ENCODE measurements around the gene C1GALT1C1L. TPM values are rescaled to one million over a fixed set of nuclear protein-coding genes. Genes with fewer than 3 reads are reported as not detected.
"Not testable (repeated sequence)": the region's sequence is repeated elsewhere in the genome, so short reads cannot be mapped to it uniquely, and the experiment has no call there.

The C1GALT1C1L gene
- under 1 TPM; 0.18 to 0.31 TPM for total RNA-seq

DNA sequence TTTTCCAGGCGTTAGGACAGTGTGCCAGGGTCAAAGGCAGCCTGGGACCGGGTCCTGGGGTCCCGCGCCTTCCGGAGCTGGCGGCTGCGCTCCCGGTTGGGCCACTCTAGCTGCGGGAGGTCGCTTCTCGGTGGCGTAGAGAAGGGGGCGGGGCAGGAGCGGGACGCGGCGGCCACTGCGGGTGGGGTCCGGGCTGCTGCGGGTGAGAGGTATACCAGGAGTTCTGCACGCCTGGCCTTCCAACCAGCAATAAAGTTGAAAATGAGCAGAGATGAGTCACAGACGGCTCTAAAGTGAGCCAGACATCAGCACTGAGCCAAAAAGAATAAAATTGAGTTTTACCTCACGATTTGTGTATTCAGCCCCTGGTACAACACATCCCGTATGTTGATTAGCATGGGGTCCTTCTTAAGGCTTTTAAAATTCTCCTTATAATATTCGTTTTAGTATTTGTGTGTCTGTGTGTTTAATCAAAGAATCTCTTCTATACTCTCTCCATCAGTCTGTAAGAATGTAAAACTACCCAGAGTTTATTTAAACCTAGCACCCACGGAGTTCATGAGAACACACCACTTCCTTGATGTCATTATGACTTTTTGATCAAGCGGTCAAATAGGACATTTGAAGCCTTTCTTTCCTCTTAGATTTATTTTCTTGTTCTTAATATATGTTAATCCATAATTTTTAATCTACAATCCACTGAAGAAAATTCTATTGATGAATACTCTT, at the start of gene C1GALT1C1L:
Gene C1GALT1C1L, minus strand, starts transcription at position 108 of the 729 bp plus-strand sequence. Its CDS starts 107 bp downstream, at position 1.
- Mint-ChIP-seq H3K36me3 (peaks cover 6% of the 10 kb centered on the region), H3K9me3 (peaks cover 8% of the 10 kb centered on the region), H3K27ac (no peak within 1 kb of the TSS), H3K27me3 (peaks cover 20% of the 10 kb centered on the region), H3K4me1 (no peaks in the 10 kb centered on the region), H3K4me3 (peak within 1 kb of the TSS; percentile 46)
- DNase-seq, result peak; percentile 53

DNA sequence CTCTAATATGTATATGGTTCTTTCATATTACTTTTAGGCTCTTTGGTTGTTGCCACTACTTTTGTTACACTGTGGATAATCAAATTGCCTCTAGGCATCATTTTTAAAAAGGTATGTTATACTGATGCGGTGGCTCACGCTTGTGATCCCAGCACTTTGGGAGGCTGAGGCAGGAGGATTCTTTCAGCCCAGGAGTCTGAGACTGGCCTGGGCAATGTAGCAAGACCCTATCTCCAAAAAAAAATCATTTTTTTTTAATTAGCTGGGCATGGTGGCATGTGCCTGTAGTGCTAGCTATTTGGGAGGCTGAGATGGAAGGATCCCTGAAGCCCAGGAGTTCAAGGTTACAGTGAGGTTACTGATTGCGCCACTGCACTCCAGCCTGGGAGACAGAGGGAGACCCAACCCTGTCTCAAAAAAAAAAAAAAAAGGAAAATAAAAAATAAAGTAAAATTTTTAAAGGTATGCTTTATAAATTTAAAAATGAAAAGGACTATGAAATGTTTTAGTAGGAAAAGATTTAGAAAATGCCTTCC, 49.5 kb upstream of the C1GALT1C1L start:
- no peak for DNase-seq
- H3K27ac Mint-ChIP-seq, result no peak overlapping the region
- H3K4me1 Mint-ChIP-seq, result no peaks in the 10 kb centered on the region
- H3K27me3 Mint-ChIP-seq, result no peaks in the 10 kb centered on the region
- H3K36me3 Mint-ChIP-seq, result no peaks in the 10 kb centered on the region
- no peak overlapping the region for H3K4me3 Mint-ChIP-seq
- H3K9me3 Mint-ChIP-seq, result no peaks in the 10 kb centered on the region

DNA sequence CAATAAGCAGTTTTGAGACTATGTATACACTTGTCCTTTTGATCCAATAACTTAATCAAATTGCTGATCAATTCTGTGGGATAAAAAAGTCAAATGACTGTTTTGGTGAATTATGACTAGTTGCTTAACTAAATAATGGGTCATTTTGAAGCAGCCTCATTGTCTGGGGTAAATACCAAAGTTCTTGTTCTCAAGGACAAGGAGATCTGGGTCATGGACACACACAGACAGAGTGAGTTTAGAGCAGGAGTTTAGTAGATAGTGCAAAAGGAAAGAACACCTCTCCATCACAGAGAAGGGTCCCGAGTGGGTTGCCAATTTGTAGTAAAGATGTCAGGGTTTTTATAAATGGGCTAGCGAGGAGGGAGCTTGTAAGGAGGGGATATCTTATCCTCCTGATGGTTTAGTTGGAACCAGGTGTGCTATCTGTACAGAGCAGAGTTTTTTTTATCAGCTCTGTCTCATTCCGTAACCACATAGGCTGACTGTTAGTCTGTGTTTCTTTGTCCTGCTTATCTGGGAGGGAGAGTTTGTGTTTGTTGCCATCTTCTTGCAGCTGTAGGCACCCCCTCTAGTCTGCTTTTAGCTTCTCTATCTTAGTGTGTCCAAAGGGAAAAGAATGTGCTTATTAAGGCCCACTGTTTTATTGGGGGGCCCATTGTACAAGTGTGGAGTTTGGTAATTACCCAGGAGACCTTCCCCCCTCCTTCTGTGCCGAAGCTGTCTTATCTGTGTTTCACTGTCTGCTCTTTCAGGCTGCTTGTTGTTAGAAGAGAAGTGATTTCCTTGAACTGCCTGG, 48.7 kb upstream of the C1GALT1C1L start:
- H3K36me3 Mint-ChIP-seq, result no peaks in the 10 kb centered on the region
- H3K4me3 Mint-ChIP-seq, result no peak overlapping the region
- H3K4me1 Mint-ChIP-seq, result no peaks in the 10 kb centered on the region
- no peaks in the 10 kb centered on the region for H3K27me3 Mint-ChIP-seq
- no peaks in the 10 kb centered on the region for H3K9me3 Mint-ChIP-seq
- H3K27ac Mint-ChIP-seq, result no peak overlapping the region
- no peak for DNase-seq

DNA sequence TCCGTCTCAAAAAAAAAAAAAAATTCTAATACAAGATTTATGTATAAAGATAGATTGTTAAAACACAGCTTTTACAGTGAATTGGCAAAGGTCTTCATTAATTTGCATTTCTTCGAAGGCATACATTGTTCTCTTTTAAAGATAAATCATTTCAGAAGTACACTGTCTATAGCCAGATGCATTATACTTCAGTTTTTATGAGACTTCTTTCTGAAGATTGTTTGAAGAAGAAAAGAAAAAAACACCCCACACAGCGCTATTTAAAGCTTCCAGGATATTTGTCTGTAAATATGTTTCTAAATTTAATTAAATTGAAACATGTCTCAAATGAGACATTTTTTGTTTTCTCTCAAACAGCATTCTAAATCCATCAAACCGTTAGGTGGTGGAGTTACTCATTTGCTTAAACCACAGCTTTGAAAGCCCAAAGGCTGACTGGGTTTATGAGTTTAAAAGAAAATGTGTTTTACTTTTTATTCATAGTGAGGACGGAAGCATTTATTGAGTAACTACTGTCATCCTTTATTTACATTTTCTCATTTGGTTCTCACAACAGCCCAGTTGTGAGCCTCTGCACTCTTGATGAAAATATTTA, 42.4 kb upstream of the C1GALT1C1L start:
- no peak for DNase-seq
- Mint-ChIP-seq H3K9me3 (no peaks in the 10 kb centered on the region), H3K4me1 (no peaks in the 10 kb centered on the region), H3K36me3 (no peaks in the 10 kb centered on the region), H3K4me3 (no peak overlapping the region), H3K27me3 (no peaks in the 10 kb centered on the region), H3K27ac (no peak overlapping the region)

DNA sequence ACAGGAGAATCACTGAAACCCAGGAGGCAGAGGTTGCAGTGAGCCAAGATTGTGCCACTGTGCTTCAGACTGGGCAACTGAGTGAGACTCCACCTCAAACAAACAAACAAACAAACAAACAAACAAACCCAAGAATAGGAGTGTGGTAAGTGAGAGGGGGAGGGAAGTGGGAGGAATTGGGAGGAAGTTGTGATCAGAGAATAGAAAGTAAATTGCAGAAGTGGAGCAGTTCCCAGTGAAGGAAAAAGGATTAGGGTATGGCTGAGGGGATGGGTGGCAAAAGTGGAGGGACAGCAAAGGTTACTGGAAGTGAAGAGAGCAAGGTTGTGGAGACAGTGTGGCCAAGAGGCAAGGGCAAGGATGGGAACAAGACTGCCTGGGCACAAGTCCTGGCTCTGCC, 41.1 kb upstream of the C1GALT1C1L start:
- no peak for DNase-seq
- H3K9me3 Mint-ChIP-seq, result no peaks in the 10 kb centered on the region
- no peaks in the 10 kb centered on the region for H3K4me1 Mint-ChIP-seq
- H3K27me3 Mint-ChIP-seq, result no peaks in the 10 kb centered on the region
- H3K36me3 Mint-ChIP-seq, result peaks cover 2% of the 10 kb centered on the region
- H3K27ac Mint-ChIP-seq, result no peak overlapping the region
- no peak overlapping the region for H3K4me3 Mint-ChIP-seq

DNA sequence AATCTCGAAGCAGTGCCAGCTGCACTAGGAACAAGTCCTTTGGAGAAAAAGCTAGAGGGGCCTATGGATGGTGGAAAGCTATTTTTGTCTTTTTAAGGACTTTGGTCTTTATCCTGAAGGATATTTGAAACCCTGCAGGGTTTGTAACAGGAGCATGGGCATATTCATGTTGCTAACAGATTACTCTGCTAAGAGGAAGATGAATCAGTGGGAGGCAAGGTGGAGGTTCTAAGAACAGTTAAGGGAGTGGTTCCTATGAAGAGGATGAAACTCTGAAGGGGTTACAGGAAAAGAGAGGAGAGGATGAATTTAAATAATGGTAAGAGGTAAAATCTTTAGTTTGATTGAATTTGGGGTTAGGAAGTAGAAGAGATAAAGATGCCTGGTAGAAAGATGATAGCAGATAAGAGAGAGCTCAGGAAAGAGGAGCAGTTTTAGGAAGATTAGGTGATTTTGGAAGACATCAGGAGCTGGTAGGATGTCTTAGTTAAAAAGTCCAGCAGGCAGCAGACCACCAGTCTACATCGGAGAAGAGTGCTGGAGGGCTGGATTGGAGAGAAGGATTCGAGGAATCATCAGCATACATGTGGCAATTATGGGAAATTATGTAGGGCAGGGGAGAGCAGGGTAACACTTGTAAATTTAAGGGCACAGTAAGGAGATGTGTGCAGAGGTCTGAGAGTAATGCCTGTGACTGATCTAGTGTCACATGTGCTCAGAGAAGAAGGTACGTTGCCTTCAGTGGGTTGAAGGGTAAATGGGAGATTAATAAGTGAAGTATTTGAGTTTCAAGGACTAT, 39.3 kb upstream of the C1GALT1C1L start:
- Mint-ChIP-seq H3K27me3 (no peaks in the 10 kb centered on the region), H3K36me3 (peaks cover 2% of the 10 kb centered on the region), H3K4me1 (no peaks in the 10 kb centered on the region), H3K27ac (no peak overlapping the region), H3K9me3 (no peaks in the 10 kb centered on the region), H3K4me3 (no peak overlapping the region)
- DNase-seq, result no peak

DNA sequence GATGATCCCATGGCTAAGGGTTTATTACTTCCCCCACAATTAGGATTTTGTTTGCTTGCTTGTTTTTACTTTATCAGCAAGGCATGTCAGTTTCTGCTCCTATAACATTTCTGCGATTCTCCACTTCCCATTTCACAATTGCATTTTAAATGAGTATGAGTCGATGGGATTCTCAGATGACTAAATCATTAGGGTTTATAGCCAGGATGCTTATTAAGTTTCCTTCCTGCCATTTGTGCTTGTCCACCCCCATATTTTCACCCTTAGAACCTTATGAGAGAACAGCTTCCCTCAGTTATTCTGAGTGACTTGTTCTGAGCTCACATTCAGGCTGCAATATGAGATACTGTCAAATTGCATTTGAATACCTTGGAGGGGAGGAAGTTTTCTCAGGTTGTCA, 37.9 kb upstream of the C1GALT1C1L start:
- no peak overlapping the region for H3K4me3 Mint-ChIP-seq
- no peaks in the 10 kb centered on the region for H3K9me3 Mint-ChIP-seq
- peaks cover 2% of the 10 kb centered on the region for H3K36me3 Mint-ChIP-seq
- H3K27me3 Mint-ChIP-seq, result no peaks in the 10 kb centered on the region
- H3K4me1 Mint-ChIP-seq, result no peaks in the 10 kb centered on the region
- no peak for DNase-seq
- no peak overlapping the region for H3K27ac Mint-ChIP-seq

DNA sequence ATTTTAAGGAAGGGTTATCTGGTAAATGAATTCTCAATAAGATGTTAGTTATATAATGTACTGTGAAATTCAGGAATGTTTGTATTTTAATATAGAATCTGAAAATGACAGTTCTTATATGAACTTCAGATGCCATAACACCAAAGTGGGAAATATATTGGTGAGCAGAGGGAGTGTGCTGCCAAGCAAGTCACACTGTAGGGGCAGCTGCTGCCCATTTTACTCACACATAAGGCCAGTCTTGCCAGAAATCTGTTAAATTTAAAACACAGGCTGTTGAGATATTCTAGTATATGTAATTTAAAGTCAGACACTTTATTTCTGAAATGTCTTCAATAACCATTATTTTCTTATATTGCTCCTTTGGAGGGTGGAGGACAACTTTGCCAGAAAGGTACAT, 34.6 kb upstream of the C1GALT1C1L start:
- Mint-ChIP-seq H3K27me3 (no peaks in the 10 kb centered on the region), H3K4me1 (no peaks in the 10 kb centered on the region), H3K4me3 (no peak overlapping the region), H3K27ac (no peak overlapping the region), H3K9me3 (no peaks in the 10 kb centered on the region), H3K36me3 (peaks cover 2% of the 10 kb centered on the region)
- no peak for DNase-seq

DNA sequence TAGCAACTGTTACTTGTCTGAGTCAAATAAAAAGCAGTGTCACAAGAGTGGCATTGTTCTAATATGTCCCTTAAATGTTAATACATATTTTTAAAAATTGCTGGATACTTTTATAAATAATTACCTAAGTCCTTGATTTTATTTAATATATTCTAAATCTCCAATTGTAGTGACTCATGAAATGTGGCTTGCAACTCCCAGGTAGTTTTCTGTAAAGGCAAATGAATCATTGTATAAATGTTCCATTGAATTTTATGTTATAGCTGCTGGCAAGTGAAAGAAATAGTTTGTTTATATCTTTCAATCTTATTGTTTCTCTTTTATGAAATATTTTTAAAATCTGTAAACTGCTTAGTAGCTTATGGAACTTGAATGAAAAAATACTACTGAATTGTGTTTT, 32.7 kb upstream of the C1GALT1C1L start:
- no peak overlapping the region for H3K4me3 Mint-ChIP-seq
- H3K27me3 Mint-ChIP-seq, result peaks cover 3% of the 10 kb centered on the region
- no peak for DNase-seq
- no peaks in the 10 kb centered on the region for H3K9me3 Mint-ChIP-seq
- H3K27ac Mint-ChIP-seq, result no peak overlapping the region
- peaks cover 2% of the 10 kb centered on the region for H3K36me3 Mint-ChIP-seq
- H3K4me1 Mint-ChIP-seq, result no peaks in the 10 kb centered on the region

DNA sequence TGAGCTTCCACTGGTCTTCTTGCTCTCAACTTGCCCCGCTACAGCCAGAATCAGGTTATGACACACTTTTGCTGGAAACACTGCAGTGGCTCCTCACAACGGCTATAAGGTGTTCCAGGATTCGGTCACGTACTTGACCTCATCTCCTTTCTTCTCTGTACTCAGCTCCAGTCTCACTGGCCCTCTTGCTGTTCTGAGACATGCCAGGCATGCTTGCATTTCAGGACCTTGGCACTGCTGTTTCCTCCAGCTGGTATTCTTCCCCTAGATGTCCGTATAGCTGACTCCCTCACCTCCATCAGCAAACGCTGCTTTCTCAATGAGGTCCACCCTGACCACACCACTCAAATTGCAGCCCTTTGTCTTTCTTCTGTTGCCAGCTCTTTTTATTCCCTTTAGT, 31.9 kb upstream of the C1GALT1C1L start:
- DNase-seq, result no peak
- H3K4me3 Mint-ChIP-seq, result no peak overlapping the region
- no peak overlapping the region for H3K27ac Mint-ChIP-seq
- no peaks in the 10 kb centered on the region for H3K9me3 Mint-ChIP-seq
- no peaks in the 10 kb centered on the region for H3K4me1 Mint-ChIP-seq
- H3K36me3 Mint-ChIP-seq, result peaks cover 2% of the 10 kb centered on the region
- peaks cover 4% of the 10 kb centered on the region for H3K27me3 Mint-ChIP-seq

DNA sequence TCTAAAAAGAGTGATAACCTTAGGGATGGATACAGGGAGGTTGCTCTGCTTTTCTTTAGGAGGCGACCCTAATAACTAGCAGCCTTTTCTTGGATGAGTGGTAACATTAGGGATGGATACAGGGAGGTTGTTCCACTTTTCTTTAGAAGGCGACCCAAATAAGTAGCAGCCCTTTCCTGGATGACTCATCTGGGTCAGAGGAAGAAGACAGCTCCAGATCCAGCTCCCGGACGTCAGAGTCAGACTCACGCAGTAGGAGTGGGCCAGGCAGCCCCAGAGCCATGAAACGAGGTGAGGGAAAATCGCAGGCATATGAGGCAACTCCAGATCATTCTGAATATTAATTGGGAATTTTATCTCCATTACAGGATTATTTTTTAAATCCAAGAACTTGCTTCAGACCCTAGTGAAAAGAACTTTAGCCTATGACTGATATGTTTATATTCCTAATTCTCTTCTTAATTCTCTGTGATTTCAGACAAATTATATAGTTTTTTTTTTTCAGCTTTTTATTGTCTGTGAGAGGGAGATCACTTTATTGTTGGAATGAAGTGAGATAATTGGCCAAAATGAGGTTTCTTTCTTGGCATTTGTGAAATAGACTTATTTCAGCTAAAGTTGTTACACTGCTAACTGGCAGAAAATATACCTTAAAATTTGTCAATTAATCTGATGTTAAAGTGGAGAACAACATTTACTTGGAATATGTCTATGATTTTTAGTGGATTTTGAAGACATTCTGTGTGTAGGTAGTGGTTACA, 31.2 kb upstream of the C1GALT1C1L start:
- no peak for DNase-seq
- Mint-ChIP-seq H3K9me3 (no peaks in the 10 kb centered on the region), H3K4me3 (no peak overlapping the region), H3K36me3 (peaks cover under 1% of the 10 kb centered on the region), H3K4me1 (no peaks in the 10 kb centered on the region), H3K27me3 (peaks cover 4% of the 10 kb centered on the region), H3K27ac (no peak overlapping the region)

DNA sequence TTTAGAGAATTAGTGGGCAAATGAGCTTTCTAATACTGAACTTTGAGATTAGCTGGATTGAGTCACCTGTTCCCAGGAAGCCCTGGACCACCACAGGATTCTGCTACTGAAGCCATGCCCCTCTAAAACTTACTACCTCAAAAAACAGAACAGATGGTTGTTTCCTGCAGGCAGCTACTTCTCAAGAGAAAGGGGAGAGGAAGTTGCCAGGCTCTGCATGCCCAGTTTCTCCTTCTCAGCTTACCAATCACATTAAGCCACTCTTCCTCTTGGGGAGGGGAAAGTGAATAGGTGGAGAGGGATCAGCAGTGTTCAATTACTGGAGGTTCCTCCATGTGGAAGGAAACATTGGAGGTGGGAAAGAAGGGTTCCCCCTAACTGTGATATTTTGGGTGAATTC, 24.9 kb upstream of the C1GALT1C1L start:
- no peak for DNase-seq
- H3K27ac Mint-ChIP-seq, result no peak overlapping the region
- H3K4me3 Mint-ChIP-seq, result no peak overlapping the region
- no peaks in the 10 kb centered on the region for H3K36me3 Mint-ChIP-seq
- H3K27me3 Mint-ChIP-seq, result peaks cover 4% of the 10 kb centered on the region
- no peaks in the 10 kb centered on the region for H3K4me1 Mint-ChIP-seq
- H3K9me3 Mint-ChIP-seq, result no peaks in the 10 kb centered on the region

DNA sequence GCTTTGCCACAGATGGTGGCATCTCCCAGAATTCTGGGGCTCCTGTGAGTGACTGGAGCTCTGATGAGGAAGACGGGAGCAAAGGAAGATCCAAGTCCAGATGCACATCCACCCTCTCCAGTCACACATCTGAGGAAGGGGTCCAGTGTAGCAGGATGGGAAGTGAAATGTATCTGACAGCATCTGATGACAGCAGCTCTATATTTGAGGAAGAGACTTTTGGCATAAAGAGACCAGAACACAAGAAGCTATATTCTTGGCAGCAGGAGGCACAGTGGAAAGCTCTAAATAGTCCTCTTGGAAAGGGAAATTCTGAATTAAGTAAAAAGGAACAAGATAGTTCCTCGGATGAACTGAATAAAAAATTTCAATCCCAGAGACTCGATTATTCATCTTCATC, 23.5 kb upstream of the C1GALT1C1L start:
- Mint-ChIP-seq H3K9me3 (no peaks in the 10 kb centered on the region), H3K27ac (no peak overlapping the region), H3K4me1 (no peaks in the 10 kb centered on the region), H3K36me3 (no peaks in the 10 kb centered on the region), H3K4me3 (no peak overlapping the region), H3K27me3 (peaks cover 4% of the 10 kb centered on the region)
- no peak for DNase-seq

DNA sequence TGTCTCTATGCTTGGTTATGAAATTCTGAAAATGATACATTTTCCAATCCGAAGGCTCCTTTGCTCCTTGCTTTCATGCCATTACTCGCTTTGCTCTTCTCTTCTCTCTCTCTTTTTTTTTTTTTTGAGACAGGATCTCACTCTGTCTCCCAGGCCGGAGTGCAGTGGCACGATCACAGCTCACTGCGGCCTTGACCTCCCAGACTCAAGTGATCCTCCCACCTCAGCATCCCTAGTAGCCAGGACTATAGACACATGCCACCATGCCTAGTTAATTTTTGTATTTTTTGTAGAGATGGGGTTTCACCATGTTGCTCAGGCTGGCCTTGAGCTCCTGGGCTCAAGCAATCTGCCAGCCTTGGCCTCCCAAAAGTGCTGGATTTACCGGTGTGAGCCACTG, 21.9 kb upstream of the C1GALT1C1L start:
- not testable (repeated sequence) for H3K4me3 Mint-ChIP-seq, H3K9me3 Mint-ChIP-seq, H3K27ac Mint-ChIP-seq, DNase-seq, H3K27me3 Mint-ChIP-seq, H3K4me1 Mint-ChIP-seq, H3K36me3 Mint-ChIP-seq
